ENCODE data around the gene IDUA.

Gene IDUA

DNA sequence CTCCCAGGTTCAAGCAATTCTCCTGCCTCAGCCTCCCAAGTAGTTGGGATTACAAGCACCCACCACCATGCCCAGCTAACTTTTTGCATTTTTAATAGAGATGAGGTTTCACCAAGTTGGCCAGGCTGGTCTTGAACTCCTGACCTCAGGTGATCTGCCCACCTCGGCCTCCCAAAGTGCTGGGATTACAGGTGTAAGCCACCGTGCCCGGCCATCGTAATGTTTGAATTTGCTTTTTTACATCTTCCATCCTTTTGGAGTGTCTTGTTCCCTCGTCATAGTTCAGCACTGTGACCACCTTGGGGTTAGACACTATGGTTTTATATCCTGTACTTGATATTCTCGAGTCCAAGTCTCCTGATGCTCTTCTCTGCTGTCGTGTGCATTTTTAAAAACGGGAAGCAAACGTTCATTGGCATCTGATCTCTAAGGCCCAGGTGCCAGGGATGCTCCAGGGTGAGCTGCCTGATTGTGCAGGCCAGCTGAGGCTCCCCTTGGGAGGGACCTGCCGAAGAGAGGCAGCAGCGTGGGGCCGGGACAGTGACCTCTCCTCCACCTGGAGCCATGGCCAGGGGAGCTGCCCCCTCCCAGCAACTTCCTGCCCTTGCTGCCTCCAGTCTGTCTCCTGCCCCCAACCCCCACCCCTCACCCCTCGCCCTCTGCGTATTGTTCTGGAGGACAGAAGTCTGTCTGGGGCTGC lies 30.2 kb upstream of the IDUA start:
- no peak for DNase-seq

DNA sequence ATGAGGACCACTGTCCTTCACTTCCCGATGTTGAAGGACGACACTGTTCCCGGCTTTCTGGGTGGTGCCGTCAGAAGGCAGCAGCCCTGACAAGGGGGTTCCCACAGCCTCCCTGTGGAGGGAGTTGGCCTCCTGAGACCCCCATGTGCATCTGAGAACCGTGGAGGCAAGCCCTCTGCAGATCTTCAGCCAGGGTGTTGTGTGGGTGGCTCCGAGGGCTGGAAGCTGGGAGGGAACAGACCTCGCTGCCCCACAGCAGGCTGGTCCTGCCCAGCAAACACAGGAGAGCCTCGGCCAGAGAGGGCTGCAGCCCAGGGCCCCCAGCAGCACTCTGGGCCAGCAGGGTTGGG lies 29.6 kb upstream of the IDUA start:
- DNase-seq: no peak

DNA sequence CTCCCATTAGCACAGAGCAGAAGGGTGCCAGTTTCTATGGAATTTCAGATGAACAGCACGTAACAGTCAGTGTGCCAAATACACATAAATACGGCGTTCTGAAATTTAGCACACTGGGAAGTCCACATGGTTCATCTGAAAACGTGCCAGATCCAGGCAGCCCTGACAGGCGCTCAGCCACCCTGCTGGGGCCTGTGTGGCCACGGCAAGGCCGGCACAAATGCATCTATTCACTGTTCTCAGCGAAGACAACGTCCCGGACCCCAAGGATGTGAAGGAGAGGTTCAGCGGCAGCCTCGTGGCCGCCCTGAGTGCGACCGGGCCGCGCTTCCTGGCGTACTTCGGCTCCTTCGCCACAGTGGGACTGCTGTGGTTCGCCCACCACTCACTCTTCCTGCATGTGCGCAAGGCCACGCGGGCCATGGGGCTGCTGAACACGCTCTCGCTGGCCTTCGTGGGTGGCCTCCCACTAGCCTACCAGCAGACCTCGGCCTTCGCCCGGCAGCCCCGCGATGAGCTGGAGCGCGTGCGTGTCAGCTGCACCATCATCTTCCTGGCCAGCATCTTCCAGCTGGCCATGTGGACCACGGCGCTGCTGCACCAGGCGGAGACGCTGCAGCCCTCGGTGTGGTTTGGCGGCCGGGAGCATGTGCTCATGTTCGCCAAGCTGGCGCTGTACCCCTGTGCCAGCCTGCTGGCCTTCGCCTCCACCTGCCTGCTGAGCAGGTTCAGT lies 29.1 kb upstream of the IDUA start:
- no peak for DNase-seq

DNA sequence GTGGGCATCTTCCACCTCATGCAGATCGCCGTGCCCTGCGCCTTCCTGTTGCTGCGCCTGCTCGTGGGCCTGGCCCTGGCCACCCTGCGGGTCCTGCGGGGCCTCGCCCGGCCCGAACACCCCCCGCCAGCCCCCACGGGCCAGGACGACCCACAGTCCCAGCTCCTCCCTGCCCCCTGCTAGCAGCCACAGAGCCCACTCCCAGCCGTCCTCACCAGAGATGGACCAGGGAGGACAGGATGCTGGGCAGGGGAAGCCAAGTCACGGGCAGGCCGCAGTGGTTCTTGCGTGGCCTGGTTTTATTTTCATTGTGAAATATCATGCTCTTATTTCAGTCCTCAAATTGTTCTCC lies 28.6 kb upstream of the IDUA start:
- DNase-seq: no peak

DNA sequence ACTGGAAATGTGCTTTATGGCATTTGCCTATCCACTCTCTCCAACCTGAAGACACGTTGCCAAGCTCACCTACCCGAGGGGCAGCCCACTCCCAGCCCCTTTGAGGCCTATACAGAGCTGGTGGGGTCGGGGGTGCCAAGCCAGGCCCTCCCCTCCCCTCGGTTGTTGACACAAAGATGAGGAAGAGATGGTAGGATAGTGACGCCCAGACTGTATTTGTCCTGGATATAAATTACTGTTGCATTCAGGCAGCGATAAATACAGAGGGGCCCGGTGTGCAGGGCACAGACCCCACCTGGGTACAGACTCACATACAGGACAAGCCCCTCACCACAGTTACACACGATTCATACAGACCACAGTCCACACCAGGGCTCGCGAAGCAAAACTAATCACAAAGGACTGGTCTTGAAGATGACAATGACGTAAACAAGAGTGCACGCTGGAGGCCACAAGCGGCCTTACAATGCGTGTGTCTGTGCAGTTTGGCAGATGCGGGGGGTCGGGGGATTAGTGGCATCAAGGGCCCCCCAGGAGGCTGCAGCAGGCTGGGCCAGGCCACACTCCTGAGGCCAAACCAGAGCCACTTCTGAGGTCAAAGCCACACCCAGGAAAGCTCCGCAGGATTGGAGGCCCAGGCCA lies 28.0 kb upstream of the IDUA start:
- no peak for DNase-seq

DNA sequence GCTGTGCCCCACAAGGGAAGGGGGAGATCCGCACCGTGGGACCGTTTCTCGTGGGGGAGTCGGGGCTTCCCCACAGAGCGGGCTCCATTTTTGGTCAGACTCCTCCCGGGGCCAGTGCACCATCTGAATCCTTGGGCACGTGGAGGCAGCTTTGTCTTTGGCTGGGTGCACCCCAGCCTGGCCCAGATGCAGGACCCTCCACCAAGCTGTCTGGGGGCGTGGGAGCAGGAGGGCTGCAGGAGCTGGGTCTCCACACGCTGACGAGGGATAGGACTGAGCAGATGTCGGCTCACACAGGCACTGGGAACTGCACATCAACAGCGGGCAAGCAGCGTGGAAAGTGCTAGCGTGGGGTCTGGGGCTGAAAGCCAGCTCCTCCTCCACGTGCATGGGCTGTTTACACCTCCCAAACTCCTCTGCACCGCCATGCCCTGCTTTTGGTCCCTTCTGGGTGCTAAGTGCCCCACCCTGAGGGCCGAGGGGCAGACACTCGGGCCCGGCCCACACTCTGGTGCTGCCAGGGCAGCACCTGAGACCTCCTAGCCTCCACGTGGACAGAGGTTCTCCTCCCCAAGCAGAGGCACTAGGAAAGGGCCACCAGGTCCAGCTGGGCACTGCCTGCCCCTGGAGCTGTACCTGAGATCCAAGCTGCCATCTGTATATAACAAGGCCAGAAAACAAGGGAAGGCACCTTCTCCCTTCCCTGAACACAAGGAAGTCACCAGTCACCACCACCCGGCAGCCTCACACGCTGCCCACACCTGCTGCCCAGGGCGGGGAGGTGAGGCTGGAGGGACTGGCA lies 27.3 kb upstream of the IDUA start:
- no peak for DNase-seq

DNA sequence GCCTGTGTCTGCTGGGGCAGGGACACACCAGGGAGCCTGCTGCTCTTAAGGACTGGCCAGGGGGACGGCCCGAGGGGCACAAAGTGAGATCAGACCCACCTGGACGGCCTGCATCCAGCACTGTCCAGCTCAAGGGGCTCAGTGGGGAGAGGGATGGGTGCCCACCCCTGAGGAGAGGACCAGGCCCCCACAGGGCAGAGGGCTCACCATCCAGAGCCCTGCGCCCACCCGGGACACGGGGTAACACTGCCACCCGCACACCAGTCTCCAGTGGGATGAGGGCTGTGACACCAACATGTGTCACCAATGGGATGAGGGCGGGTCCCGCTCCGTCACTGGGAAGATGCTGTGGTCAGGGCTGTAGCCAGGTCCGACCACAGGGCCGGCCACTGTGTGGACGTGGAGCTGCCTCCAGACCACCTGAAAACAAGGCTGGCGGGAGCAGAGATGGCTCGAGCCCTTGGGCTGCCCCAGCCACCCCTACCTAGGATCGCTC lies 26.7 kb upstream of the IDUA start:
- DNase-seq: no peak

DNA sequence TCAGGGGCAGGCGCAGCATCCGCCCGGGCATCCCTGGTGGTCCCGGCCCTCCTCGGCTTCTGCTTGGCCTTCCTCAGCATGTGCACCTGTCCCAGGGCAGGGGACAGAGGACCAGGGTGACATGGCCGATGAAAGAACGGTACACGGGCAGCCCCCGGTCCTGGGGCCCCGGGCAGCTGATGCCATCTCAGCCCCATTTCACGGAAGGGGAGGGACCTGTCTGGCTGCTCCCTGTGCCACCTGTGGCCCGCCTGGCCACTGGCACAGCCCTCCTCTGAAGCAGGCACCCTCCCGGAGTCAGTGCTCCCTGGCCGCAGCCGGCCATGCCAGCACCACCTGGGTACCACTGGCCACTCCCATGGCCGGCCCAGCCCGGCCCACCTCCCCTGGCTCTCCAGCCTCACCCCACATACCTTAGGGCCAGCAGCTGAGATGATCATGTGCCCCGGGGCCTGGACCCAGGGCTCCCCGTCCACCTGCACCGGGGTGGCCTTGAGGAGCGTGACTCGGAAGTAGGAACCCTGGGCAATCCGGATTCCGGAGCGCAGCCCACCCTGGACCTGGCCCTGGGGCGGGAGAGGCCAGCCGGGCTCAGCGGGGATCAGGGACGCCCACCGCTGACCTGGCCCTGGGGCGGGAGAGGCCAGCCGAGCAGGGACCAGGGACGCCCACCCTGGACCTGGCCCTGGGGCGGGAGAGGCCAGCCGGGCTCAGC lies 26.1 kb upstream of the IDUA start:
- DNase-seq: no peak

DNA sequence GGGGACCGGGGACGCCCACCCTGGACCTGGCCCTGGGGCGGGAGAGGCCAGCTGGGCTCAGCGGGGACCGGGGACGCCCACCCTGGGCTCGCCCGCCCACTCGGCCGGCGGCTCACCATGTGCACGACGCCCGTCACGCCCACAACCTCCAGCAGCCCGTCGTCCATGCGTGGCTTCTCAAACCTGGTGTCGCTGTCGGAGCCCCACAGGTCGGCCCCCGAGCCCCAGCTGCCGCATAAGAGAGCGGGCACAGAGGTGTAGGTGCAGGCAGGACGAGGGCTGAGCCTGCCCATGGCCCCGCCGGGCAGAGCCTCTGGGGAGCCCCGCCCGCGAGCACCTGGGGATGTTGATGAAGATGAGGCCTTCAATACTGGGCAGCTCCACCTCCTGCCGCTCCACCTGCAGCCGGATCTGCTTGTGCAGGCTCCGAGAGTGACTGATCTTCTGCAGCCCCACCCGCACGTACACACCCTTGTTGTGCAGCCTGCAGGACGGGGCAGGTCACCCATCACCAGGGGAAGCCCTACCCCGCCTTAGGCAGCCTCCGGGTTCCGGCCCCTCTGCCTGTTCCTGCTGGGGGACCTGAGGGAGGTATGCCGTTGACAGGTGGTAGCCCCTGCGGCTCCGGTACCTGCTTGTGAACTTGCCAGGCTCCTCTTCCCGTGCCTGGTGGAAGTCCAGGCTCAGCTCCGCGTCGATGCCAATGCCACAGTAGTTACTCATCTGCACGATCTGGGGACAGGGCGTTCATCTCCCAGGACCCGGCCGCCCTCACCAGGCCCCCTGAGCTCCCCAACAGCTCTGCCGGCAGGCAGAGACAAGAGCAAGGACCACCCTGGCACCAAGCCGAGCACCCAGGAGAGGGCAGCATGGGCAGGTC lies 25.3 kb upstream of the IDUA start:
- DNase-seq: no peak

DNA sequence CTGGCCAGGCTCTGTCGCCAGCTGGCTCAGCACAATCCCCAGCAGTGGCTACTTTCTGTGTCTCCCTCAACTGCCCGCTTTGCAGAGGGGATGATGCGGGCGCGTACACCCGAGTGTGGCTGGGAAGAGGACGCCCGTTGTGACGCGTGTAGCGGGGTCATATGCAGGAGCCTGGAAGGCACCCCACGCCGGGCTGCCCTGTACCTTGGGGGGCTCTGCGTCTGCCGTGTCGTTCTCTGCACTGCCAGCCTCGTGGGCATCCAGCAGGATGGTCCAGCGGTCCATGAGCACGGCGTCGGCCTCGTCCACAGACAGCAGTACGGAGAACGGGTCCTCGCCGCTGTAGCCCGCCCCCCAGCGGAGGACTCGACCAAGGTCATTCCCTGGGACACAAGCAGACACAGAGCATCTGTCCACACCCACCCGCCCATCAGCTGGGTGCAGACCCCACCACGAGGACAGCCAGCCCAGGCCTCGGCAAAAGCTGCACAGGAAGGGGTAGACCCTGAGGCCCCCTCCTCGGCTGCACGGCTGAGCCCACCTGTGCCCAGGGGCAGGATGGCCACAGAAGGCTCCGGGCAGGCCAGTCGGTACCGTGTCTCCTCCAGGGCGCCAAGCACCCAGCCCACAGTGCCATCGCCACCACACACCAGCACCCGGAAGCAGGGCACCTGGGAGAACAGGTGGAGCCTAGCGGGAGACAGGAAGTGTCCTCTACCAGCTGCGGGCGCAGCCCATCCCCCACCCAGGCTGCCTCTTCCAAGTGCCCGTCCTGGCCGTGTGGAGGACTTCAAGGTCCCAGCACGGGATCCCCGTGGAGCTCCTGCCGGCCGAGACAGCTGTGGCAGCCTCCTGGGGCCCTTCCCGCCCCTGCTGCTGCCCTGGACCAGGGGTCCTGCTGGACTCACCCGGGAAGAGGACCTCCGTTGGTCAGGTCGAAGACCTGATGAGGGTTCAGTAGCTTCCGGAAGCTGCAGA lies 24.3 kb upstream of the IDUA start:
- DNase-seq: no peak

DNA sequence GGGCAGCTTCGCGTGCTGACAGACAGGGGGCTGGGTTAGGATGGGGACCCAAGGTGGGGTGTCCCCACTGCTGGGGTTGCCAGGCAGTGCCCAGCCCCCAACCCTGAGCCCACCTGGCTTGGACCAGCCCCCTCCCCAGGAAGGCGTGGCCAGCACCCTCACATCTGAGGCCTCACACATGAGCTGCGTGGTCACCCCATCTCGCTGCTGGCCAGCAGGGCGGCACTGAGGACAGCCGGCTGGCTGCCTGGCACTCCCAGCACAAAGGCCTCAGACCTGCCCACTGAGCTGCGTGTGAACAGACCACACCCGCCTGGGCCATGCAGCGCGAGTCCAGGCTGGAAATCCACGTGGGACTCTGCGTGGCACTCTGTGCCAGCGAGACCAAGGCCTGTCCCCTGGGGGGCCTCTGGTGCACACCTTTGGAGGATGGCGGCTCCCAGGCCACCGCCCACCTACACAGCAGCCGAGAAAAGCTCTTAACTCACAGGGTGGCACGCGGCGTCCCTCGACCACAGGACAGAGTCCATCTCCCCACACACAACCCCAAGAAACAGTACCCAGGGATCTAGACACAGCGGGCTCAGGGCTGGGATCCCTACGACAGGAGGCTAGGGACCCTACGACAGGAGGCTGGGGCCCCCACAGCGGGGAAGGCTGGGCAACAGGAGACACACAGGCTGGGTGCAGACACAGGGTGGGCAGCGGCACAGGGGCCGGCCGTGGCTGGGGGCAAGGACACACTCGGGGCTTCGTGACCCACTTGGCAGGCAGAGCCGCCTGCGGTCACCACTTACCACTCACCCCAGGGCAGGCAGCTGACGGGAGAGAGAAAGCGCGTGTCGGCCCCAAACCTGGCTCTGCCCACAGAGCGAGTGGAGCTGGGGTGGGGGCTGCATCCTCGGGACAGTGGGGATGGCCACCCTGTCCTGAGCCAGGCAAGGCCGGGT lies 23.3 kb upstream of the IDUA start:
- no peak for DNase-seq

DNA sequence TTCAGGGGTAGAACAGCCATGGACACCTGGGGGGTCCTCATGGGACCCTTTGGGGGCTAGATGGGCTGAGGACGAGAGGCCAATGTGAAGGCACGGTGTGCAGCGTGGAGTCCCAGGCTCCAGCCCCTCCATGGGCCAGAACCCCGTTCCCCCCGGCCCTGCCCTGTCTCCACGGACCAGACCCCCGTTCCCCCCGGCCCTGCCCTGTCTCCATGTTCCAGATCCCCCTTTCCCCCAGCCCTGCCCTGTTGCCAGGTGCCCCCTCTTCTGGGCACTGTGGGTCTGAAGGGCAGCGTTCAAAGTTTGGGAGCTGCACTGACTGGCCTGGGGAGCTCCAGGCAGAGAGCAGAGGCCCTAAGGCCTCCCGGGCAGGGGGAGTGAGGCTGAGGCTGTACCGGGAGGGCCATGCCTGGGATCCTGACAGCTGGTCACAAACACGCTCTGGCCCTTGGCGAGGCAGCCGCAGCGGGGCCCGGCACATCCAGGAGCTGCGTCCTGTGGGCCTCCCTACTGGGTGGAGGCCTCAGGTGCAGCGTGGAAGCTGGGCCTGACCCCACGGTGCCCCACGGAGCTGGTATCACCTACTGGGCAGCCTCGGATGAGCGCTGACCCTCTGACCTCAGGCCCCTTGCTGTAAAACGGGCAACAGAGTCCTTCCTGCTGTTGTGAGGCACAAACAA lies 22.4 kb upstream of the IDUA start:
- DNase-seq: no peak

DNA sequence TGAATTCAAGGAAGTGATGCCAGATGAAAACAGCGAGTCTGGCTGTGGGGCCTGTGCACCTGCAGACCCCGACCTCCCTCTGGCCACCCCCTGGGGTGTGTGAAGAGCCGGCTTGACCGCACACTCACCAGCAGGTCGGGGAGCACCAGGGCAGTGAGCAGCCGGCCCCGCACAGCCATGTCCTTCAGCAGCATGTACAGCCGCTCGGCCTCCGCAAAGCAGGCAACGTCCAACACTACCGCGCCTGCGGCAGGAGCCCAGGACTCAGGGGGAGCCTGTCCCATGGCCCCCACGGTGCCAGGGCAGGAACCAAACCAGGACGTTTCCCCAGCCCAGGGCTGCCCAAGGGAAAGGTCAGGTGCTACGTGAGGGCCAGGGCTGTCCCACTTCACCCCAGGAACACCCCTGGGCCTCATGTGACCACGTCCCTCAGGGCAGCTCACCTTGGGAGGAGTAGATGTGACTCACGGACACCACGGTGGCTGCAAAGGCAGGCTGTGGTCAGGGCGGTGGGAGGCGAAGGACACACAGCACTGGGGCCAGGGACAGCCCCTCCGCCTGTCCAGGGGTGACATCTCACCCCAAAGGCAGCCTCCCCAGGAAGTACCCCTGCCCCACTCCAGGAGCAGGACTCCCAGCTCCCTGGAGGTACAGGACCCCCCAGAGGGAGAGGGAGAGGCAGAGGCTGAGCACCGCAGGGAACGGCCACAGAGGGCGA lies 21.6 kb upstream of the IDUA start:
- DNase-seq: no peak

DNA sequence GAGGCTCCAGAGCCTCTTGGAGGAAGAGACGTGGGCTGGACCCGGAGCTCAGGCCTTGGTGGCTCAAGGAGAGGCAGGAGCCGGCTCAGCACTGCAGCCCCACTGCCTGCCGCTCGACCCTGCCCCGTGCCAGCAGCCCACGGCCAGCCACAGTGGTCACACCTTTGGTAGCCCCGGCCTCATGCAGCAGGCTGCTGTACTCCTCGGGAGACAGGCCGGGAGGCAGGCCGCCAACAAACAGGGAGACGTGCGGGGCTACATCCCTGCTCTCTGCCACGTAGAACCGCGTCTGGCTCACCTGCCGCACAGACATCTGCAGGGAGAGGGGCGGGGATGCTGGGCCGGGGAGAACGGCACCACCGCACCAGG lies 21.1 kb upstream of the IDUA start:
- no peak for DNase-seq

DNA sequence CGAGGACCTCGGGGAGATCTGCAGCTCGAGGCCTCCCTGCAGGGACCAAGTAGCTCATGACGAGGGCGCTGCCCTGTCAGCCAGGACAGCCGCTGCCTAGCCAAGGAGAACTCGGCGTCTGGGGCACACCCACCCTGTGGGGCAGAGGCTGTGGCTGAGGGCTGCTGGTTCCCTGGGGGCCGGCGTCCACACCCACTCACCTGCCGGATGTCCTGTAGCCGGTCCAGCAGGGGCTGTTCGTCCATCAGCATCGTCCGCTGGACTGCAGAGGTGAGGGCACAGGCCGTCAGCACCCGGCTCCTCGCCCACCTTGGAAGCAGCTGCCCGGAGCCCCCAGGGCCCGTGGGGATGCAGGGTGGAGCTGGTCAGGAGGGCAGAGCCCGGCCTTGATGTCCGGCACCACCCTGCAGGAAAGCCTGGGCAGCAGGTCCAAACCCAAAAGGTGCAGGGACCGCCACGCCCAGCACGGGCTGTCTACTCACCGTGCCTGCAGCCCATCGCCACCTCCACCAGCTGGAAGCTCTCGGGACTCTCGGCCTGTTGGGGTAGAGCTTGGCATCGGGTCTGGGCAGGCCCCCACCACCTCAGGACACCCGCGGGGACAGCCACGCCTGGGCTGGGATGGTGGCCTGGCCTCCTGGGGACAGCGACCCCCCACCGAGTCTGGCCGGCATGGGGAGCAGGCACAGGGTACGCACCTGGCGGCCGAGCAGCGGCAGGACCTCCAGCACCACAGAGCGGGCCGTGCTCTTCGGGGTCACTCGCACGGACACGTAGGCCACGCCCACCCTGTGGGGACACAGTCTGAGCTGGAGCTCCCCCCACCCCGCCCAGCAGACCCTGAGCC lies 20.4 kb upstream of the IDUA start:
- no peak for DNase-seq

DNA sequence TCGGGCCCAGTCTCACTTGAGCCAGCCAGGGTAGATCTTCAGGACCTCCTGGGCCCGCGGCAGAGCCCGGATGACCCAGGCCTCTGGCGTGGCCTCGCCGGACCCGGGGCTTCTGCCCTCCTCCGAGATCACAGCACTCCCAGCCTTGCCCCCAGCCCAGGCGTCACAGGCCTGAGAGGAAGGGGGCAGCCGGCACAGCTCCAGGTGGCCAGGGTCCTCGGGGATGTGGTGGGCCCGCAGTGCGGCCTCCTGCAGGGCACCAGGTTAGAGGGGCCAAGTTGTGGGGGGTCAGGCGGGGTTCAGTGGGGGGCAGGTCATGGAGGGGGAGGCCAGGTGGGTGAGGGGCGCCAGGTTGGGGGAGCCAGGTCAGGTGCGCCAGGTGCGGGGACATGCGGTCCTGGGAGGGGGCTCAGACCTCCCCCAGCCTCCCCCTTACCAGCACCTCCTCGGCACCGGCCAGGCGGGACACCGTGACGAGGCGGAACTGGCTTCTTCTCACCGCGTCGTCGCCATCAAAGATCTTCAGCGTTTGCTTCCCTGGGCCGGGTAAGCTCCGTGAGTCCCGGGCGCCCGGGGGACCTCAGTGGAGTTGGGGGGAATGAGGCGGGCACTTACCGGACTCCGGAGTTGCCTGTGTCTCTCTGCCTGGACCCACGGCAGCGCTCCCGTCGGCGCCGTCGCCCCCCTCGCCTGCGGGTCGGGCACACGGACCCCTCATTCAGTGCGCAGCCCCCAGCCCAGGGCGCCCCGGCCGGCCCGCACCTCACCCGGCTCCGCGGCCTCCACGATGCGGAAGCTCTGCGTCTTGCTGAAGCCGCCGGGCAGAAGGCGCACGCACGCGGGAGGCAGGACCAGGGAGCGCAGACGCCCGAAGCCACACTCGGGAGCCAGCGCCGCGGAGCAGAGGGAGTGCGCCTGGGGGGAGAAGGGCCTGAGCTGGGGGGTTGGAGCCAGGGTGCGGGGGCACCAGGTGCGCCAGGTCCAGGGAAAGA lies 19.4 kb upstream of the IDUA start:
- DNase-seq: no peak

All from stimulated activated CD4-positive, alpha-beta T cell treated with anti-CD3 and anti-CD28 coated beads, Interleukin-4, amount 100 ng/mL, for 1 hour (primary cell).